Activated CD4-positive, alpha-beta T cell treated with anti-CD3 and anti-CD28 coated beads for 48 hours (primary cell): ENCODE results near the gene PNKD.
A peak's percentile ranks its signal among the peaks of the same experiment; 100 is the strongest.

ENCODE experiments used
- DNase-seq: peaks from one replicate; pipeline ENCODE4 v3.0.0-alpha.2; 2020

PNKD gene

GRCh38 chr2:218383892-218384519, 113.7 kb downstream of the PNKD start:
- no peak for DNase-seq

DNA sequence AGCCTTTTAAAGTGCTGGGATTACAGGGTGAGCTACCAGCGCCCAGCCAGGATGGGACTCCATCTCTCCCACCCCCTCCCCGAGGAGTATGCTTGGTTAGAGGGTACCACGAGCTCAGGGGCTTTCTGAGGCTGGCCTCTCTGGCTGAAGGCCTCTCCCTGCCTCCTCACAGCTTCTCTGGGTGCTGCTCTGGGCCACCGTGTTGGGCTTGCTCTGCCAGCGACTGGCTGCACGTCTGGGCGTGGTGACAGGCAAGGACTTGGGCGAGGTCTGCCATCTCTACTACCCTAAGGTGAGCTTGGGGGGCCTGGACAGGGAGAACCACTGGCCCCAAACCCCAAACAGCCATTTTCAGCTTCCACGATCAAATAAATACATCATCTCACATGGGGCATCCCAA, 114.7 kb downstream of the PNKD start:
- DNase-seq: no peak

GRCh38 chr2:218386505-218387368, 116.4 kb downstream of the PNKD start:
- DNase-seq: no peak

- DNase-seq: no peak
Measured at GRCh38 chr2:218387369-218388194, 117.3 kb downstream of the PNKD start.

GRCh38 chr2:218389333-218390150, 119.2 kb downstream of the PNKD start:
- DNase-seq: no peak

GRCh38 chr2:218391202-218391601, 120.9 kb downstream of the PNKD start:
- DNase-seq: no peak

- DNase-seq: no peak
Measured at GRCh38 chr2:218392459-218392858, 122.1 kb downstream of the PNKD start.

GRCh38 chr2:218392891-218393462, 122.7 kb downstream of the PNKD start:
- no peak for DNase-seq

DNA sequence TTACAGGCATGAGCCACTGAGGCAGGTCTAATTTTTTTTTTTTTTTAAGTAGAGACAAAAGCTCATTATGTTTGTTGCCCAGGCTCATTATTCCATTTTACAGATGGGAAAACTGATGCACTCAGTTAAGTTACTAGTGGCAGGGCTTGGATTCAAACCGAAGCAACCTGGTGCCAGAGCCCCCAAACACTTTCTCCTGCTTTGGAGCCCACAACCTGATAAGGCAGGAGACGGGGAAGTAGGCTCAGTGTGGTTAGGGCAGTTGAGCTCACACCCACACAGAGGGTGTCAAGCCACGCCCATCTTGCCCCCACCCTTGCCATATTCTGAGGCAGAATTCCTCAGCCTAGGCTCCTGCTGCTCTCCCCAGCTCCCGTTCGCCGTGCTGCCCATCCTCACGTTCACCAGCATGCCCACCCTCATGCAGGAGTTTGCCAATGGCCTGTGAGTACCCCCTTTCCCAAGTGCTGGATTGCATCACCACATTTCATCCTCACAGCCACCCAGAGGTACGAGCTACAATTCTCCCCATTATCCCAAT, 123.5 kb downstream of the PNKD start:
- no peak for DNase-seq

GRCh38 chr2:218394298-218395089, 124.2 kb downstream of the PNKD start:
- DNase-seq: no peak

- DNase-seq: no peak
Measured at GRCh38 chr2:218395090-218395444, 124.7 kb downstream of the PNKD start.

DNA sequence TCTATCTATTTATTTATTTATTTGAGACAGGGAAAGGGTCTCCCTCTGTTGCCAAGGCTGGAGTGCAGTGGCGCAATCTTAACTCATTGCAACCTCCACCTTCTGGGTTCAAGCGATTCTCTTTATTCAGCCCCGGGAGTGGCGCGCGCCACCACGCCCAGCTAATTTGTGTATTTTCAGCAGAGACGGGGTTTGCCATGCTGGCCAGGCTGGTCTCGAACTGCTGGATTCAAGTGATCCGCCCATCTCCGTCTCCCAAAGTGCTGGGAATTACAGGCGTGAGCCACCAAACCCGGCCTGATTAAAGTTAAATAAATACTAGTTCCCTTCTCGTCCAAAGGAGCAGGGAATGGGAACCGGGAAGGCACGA, 125.1 kb downstream of the PNKD start:
- no peak for DNase-seq

- DNase-seq: peak; percentile 95
Measured at GRCh38 chr2:218395826-218396687, 125.7 kb downstream of the PNKD start.
